Progenitor cell of endocrine pancreas (in vitro differentiated cells): ENCODE data around the gene PITPNM1. TPM values are rescaled to one million over a fixed set of nuclear protein-coding genes. Genes with fewer than 3 reads are reported as not detected.

Experiments
- DNase-seq: peaks from one replicate; pipeline ENCODE4 v3.0.0; 2021; ENCODE audit warnings: low spot score; ENCODE audit not compliant: unreplicated experiment
- H3K27ac Mint-ChIP-seq: 2 replicates; pipeline ENCODE4 v1.8.0; 2021; ENCODE audit warnings: mild to moderate bottlenecking, moderate library complexity, mixed read lengths
- H3K27me3 Mint-ChIP-seq: 2 replicates; pipeline ENCODE4 v1.8.0; 2021; ENCODE audit warnings: mixed read lengths
- H3K36me3 Mint-ChIP-seq: 2 replicates; pipeline ENCODE4 v1.8.0; 2022; ENCODE audit warnings: mixed read lengths; ENCODE audit not compliant: insufficient read depth
- H3K4me1 Mint-ChIP-seq: 2 replicates; pipeline ENCODE4 v1.8.0; 2021; ENCODE audit warnings: low read depth, mixed read lengths
- H3K4me3 Mint-ChIP-seq: 2 replicates; pipeline ENCODE4 v1.8.0; 2021; ENCODE audit warnings: low read depth, mild to moderate bottlenecking, moderate library complexity, mixed read lengths
- H3K9me3 Mint-ChIP-seq: 2 replicates; pipeline ENCODE4 v1.8.0; 2021; ENCODE audit warnings: low read depth, mixed read lengths
- CTCF ChIP-seq: fragments of 200-600 bp; sonication (generic); IDR thresholded peaks from one replicate; pipeline ENCODE4 v1.5.0; 2021; ENCODE audit warnings: antibody characterized with exemption, mild to moderate bottlenecking; ENCODE audit not compliant: unreplicated experiment
- microRNA-seq: library from miRNA; unstranded; fragments of <30 nt; microRNA quantifications from one replicate; pipeline ENCODE4 v1.1.0, GENCODE V29; 2020; ENCODE audit warnings: borderline number of aligned reads; ENCODE audit not compliant: unreplicated experiment
- total RNA-seq: library from RNA; stranded (reverse); gene quantifications from 2 replicates; pipeline ENCODE4 v1.2.1, GENCODE V29; 2021

The PITPNM1 gene
- total RNA-seq, 1 donor from 2014 or later: 76.3 TPM

GRCh38 chr11:67442504-67443404 is 62.4 kb downstream of the PITPNM1 start:
- Mint-ChIP-seq H3K4me1 (peaks cover 5% of the 10 kb centered on the region), H3K36me3 (no peaks in the 10 kb centered on the region), H3K27ac (peak overlapping the region; percentile 86), H3K4me3 (peak overlapping the region; percentile 85), H3K9me3 (no peaks in the 10 kb centered on the region), H3K27me3 (no peaks in the 10 kb centered on the region)
- no peak for DNase-seq
- no peak for TF ChIP-seq CTCF

Small RNAs within 50 kb of the gene (microRNA-seq; reads per million reads assigned to microRNA genes)
- gene MIR6752: not detected

Other genes with a start within 250 kb of the PITPNM1 start
- 52.9 and 53.0 TPM in 2 replicates for gene GRK2, start 238.9 kb downstream of the PITPNM1 start, total RNA-seq
- gene ANKRD13D, start 216.1 kb downstream of the PITPNM1 start, total RNA-seq: 74.9 and 76.0 TPM in 2 replicates
- 48.9 and 56.9 TPM in 2 replicates for gene SSH3, start 201.8 kb downstream of the PITPNM1 start, total RNA-seq
- gene POLD4, start 151.8 kb downstream of the PITPNM1 start, total RNA-seq: 19.8 and 21.1 TPM in 2 replicates
- gene CLCF1, start 131.8 kb downstream of the PITPNM1 start, total RNA-seq: 5.4 and 6.9 TPM in 2 replicates
- 39.0 and 49.1 TPM in 2 replicates for gene RAD9A, start 113.4 kb downstream of the PITPNM1 start, total RNA-seq
- 140 and 145 TPM in 2 replicates for gene PPP1CA, start 103.5 kb downstream of the PITPNM1 start, total RNA-seq
- 0.24 TPM in 1 of 2 replicates, not detected in the other for gene TBC1D10C, start 101.3 kb downstream of the PITPNM1 start, total RNA-seq
- gene CARNS1, start 89.7 kb downstream of the PITPNM1 start, total RNA-seq: 0.29 and 0.53 TPM in 2 replicates
- gene RPS6KB2, start 76.9 kb downstream of the PITPNM1 start, total RNA-seq: 51.7 and 53.8 TPM in 2 replicates
- gene PTPRCAP, start 67.7 kb downstream of the PITPNM1 start, total RNA-seq: 0.73 and 2.3 TPM in 2 replicates
- gene CORO1B, start 61.9 kb downstream of the PITPNM1 start, total RNA-seq: 86.7 and 90.5 TPM in 2 replicates
- gene GPR152, start 52.6 kb downstream of the PITPNM1 start, total RNA-seq: not detected in 2 replicates
- gene CABP4, start 50.0 kb downstream of the PITPNM1 start, total RNA-seq: 0.18 TPM in 1 of 2 replicates, not detected in the other
- 63.3 and 68.6 TPM in 2 replicates for gene TMEM134, start 36.1 kb downstream of the PITPNM1 start, total RNA-seq
- 39.2 and 39.5 TPM in 2 replicates for gene AIP, start 22.3 kb downstream of the PITPNM1 start, total RNA-seq
- gene CDK2AP2, start 2.8 kb upstream of the PITPNM1 start, total RNA-seq: 35.0 and 35.7 TPM in 2 replicates
- not detected in 2 replicates for gene CABP2, start 18.1 kb upstream of the PITPNM1 start, total RNA-seq
- gene GSTP1, start 78.4 kb upstream of the PITPNM1 start, total RNA-seq: 978 and 982 TPM in 2 replicates
- 137 and 150 TPM in 2 replicates for gene NDUFV1, start 101.6 kb upstream of the PITPNM1 start, total RNA-seq
- gene NUDT8, start 124.6 kb upstream of the PITPNM1 start, total RNA-seq: 5.1 and 6.3 TPM in 2 replicates
- not detected in 2 replicates for gene TBX10, start 134.4 kb upstream of the PITPNM1 start, total RNA-seq
- 3.0 and 3.4 TPM in 2 replicates for gene ACY3, start 145.4 kb upstream of the PITPNM1 start, total RNA-seq
- 0.67 and 1.6 TPM in 2 replicates for gene ALDH3B2, start 169.3 kb upstream of the PITPNM1 start, total RNA-seq